H1 (cell line): ENCODE data around the gene ZNF560. TPM values are rescaled to one million over a fixed set of nuclear protein-coding genes. Genes with fewer than 3 reads are reported as not detected.

Experiments
- ATF2 ChIP-seq: IDR thresholded peaks from 2 replicates; pipeline ENCODE4 v1.6.1; 2012; ENCODE audit warnings: low read length, inconsistent platforms
- CREB1 ChIP-seq: IDR thresholded peaks from 2 replicates; pipeline ENCODE4 v1.6.1; 2012; ENCODE audit warnings: inconsistent platforms
- polyA plus RNA-seq, 7 experiments: library from polyadenylated mRNA; depleted of rRNA in 3 of 7; stranded (reverse) in 5 of 7; unstranded in 2 of 7; fragments of >200 nt in 5 of 7; fragments of 200-250 nt in 2 of 7; gene quantifications; 1 replicate in 5 of 7; 2 replicates in 1 of 7; 4 replicates in 1 of 7; pipeline versions ENCODE4 v1.2.1 to v1.2.3, GENCODE V29; 2011 to 2013; ENCODE audit warnings: missing spikeins in 2 of 7, mixed read lengths in 2 of 7
- total RNA-seq: library from RNA; stranded (reverse); fragmentation: NEBNext Ultra II Directional; extraction: Animal tissue kit (Norgen Biotek cat#: 25700); gene quantifications from 2 replicates; pipeline ENCODE4 v1.2.1, GENCODE V29; 2021

The ZNF560 gene
- total and polyA plus RNA-seq, 2 of the 8 experiments (the other 6 are each of a cell fraction or from before 2014, with no cell fraction given) = 0.02 TPM; not detected in 1

DNA sequence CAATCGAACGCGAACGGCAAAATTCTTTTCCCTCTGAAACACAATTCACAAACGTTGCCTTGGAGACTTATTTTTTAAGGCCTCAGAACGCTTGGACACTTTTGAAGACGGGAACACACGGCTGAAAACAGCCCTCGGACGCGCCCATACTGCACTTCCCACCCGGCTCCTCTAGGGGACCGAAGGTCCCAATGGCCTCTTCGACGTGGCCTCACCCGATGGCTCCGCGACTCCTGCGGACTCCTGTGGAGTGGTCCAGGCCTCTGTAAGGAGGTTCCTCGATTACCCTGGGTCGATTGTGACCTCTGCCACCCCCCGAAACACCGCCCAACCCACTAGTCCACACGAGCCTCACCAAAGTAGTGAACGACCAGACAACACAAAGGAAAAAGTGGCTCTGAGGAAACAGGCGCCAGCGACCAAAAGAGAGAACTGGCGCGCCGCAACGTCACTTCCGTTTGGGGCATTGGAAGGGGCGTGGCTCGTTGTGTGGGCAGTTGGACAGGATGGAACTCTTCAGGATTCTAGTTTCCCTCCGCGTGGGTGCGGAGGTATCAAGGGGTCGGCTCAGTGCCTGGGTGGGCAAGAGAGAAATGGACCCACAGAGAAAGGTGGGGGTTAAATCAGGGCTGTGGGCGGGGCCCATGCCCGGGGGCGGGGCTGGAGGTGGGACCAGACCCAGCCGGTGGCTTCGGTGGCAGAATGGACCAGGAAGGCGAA lies at the start of gene ZNF560 (continued):
- TF ChIP-seq ATF2 (no peak), CREB1 (no peak)
